Loucy (cell line): ENCODE results near the gene FZD10.

Source experiments
- H2AFZ ChIP-seq: fragments of 200-600 bp; sonication (generic); 2 replicates; pipeline ENCODE4 v1.6.0; 2016; ENCODE audit warnings: antibody characterized with exemption, mild to moderate bottlenecking, low read length, moderate library complexity
- H3F3A ChIP-seq: fragments of 200-600 bp; 2 replicates; pipeline ENCODE4 v1.6.0; 2016; ENCODE audit warnings: antibody characterized with exemption, low read depth, mild to moderate bottlenecking
- H3K27me3 ChIP-seq: fragments of 200-600 bp; sonication (generic); 2 replicates; pipeline ENCODE4 v1.6.1; 2014; ENCODE audit warnings: low read length, mild to moderate bottlenecking; ENCODE audit not compliant: insufficient read depth, poor library complexity, severe bottlenecking
- H3K36me3 ChIP-seq: fragments of 200-600 bp; sonication (generic); 2 replicates; pipeline ENCODE4 v1.6.1; 2016; ENCODE audit warnings: low read length; ENCODE audit not compliant: insufficient read depth
- H3K4me1 ChIP-seq: fragments of 200-600 bp; sonication (generic); 2 replicates; pipeline ENCODE4 v1.5.1; 2014; ENCODE audit warnings: low read length, mild to moderate bottlenecking; ENCODE audit not compliant: insufficient read depth, poor library complexity, severe bottlenecking
- H3K4me2 ChIP-seq: fragments of 200-600 bp; sonication (generic); 2 replicates; pipeline ENCODE4 v1.6.0; 2014; ENCODE audit warnings: antibody characterized with exemption, low read length, low read depth, mild to moderate bottlenecking; ENCODE audit not compliant: poor library complexity, severe bottlenecking
- H3K4me3 ChIP-seq: fragments of 200-600 bp; sonication (generic); 2 replicates; pipeline ENCODE4 v1.5.1; 2014; ENCODE audit warnings: low read length, mild to moderate bottlenecking, mixed read lengths; ENCODE audit not compliant: poor library complexity, severe bottlenecking
- H3K79me2 ChIP-seq: fragments of 200-600 bp; sonication (generic); 2 replicates; pipeline ENCODE4 v1.6.1; 2014; ENCODE audit warnings: low read length; ENCODE audit not compliant: insufficient read depth
- H3K9ac ChIP-seq: fragments of 200-600 bp; sonication (generic); 2 replicates; pipeline ENCODE4 v1.6.0; 2014; ENCODE audit warnings: mild to moderate bottlenecking, low read depth, low read length, moderate library complexity; ENCODE audit not compliant: poor library complexity, severe bottlenecking
- H3K9me2 ChIP-seq: fragments of 200-600 bp; sonication (generic); replicated peaks from 2 replicates; pipeline ENCODE4 v1.6.1; 2016; ENCODE audit warnings: low read depth, low read length, mixed read lengths
- H3K9me3 ChIP-seq: fragments of 200-600 bp; sonication (generic); 2 replicates; pipeline ENCODE4 v1.6.1; 2014; ENCODE audit warnings: mild to moderate bottlenecking, antibody characterized with exemption, low read length, low read depth; ENCODE audit not compliant: insufficient read depth
- H4K20me1 ChIP-seq: fragments of 200-600 bp; sonication (generic); 2 replicates; pipeline ENCODE4 v1.6.0; 2014; ENCODE audit warnings: antibody characterized with exemption, low read length, mild to moderate bottlenecking; ENCODE audit not compliant: insufficient read depth, poor library complexity, severe bottlenecking
- EZH2phosphoT487 ChIP-seq: fragments of 200-600 bp; IDR thresholded peaks from 2 replicates; pipeline ENCODE4 v1.6.1; 2018; ENCODE audit warnings: antibody characterized with exemption, mild to moderate bottlenecking, moderate library complexity, borderline replicate concordance
- TF ChIP-seq, protein P1 (sequence below): fragments of 200-600 bp; sonication (generic); conservative IDR thresholded peaks from 2 replicates; pipeline ENCODE4 v1.5.1; 2014; ENCODE audit warnings: mild to moderate bottlenecking, antibody characterized with exemption, low read length

FZD10 gene

DNA sequence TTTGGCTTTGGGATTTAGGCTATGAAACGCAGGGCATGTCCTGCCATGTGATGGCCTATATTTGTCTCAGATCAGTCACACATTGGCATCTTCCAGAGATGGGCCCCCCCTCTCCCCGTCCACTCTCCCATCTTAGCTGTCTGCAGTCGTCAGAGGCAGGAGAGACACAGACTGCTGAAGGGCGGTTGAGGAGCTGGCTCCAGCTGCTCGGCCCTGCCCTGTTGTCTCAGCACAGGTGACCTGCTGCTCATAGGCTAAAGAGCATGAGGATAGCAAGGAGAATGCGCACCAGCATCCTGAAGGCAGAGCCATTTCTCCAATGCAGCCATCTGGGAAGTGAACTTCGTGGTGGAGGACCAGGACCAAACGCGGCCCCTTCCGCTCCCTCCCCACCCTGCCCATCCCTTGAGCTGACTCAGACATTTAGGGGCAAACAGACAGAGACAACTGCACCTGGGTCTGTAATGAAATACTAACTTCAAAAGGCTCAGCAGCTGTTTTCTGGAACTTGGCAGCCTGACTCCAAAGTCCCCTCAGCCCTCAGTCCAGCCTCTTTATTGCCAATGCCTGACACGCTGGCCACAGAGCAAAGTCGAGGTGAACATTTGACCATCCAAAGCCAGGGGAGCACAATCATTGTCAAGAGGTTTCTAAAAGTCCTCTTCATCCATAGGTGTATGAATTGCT lies 22.3 kb downstream of the FZD10 start:
- no peak overlapping the region for H3K4me2 ChIP-seq
- H3K27me3 ChIP-seq, result no peaks in the 10 kb centered on the region
- H3K79me2 ChIP-seq, result no peaks in the 10 kb centered on the region
- no peaks in the 10 kb centered on the region for H4K20me1 ChIP-seq
- H2AFZ ChIP-seq, result no peak overlapping the region
- H3K9me3 ChIP-seq, result no peaks in the 10 kb centered on the region; the same call in 1 of the 2 replicates
- H3K4me3 ChIP-seq, result no peak overlapping the region
- peaks cover 2% of the 10 kb centered on the region for H3K4me1 ChIP-seq
- no peaks in the 10 kb centered on the region for H3K9me2 ChIP-seq
- H3F3A ChIP-seq, result no peaks in the 10 kb centered on the region
- TF ChIP-seq, protein P1, sequence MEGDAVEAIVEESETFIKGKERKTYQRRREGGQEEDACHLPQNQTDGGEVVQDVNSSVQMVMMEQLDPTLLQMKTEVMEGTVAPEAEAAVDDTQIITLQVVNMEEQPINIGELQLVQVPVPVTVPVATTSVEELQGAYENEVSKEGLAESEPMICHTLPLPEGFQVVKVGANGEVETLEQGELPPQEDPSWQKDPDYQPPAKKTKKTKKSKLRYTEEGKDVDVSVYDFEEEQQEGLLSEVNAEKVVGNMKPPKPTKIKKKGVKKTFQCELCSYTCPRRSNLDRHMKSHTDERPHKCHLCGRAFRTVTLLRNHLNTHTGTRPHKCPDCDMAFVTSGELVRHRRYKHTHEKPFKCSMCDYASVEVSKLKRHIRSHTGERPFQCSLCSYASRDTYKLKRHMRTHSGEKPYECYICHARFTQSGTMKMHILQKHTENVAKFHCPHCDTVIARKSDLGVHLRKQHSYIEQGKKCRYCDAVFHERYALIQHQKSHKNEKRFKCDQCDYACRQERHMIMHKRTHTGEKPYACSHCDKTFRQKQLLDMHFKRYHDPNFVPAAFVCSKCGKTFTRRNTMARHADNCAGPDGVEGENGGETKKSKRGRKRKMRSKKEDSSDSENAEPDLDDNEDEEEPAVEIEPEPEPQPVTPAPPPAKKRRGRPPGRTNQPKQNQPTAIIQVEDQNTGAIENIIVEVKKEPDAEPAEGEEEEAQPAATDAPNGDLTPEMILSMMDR, result no peak
- no peak for TF ChIP-seq EZH2phosphoT487
- no peak overlapping the region for H3K9ac ChIP-seq
- no peaks in the 10 kb centered on the region for H3K36me3 ChIP-seq

DNA sequence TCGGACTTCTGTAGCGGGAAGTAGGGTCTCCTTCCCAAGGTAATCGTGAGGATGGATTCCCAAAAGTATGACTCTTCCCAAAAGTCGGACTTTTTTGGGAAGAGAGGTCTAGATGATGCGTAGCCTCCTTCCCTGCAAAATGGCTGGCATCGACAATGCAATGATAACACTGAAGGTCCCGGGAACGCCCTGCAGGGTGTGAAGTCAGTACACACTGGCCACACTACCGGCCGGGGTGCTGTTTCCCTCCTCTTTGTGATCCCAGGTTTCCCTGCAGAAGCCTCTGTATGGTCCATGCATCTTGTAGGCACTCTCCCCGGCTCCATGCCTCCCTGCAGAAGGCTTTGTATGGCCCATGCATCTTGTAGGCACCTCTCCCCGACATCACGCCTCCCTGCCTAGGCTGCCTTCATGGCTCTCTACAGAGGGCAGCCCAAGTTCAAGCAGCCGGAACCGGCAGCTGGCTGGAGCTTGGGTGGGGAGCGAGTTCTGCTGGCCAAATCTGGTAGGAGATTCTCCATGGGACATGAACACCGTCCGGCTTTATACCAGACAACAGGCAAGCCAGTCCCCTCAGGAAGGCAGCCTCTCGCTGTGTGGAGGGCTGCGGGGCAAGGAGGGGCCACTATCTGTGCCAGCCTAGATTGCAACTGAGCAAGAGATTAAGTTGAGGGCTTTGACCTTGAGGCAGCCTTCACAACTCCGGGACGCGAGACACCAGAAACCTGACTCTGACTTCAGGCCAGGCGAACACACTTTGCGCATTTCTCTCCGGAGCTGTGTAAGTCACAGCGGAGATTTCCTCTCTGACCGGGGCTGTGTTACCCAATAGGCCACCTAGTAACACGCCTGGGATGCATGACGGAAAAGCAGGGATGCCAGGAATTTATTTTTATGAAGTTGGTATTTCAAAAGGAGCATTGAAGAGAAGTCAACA lies 23.5 kb downstream of the FZD10 start:
- Histone ChIP-seq H2AFZ (no peak overlapping the region), H3K4me1 (peaks cover 2% of the 10 kb centered on the region), H4K20me1 (no peaks in the 10 kb centered on the region), H3K79me2 (no peaks in the 10 kb centered on the region), H3F3A (no peaks in the 10 kb centered on the region), H3K4me3 (no peak overlapping the region), H3K4me2 (no peak overlapping the region), H3K9ac (no peak overlapping the region), H3K9me2 (no peaks in the 10 kb centered on the region), H3K36me3 (no peaks in the 10 kb centered on the region), H3K9me3 (no peaks in the 10 kb centered on the region; the same call in 1 of the 2 replicates), H3K27me3 (no peaks in the 10 kb centered on the region)
- TF ChIP-seq, protein P1, result no peak
- TF ChIP-seq EZH2phosphoT487, result no peak

DNA sequence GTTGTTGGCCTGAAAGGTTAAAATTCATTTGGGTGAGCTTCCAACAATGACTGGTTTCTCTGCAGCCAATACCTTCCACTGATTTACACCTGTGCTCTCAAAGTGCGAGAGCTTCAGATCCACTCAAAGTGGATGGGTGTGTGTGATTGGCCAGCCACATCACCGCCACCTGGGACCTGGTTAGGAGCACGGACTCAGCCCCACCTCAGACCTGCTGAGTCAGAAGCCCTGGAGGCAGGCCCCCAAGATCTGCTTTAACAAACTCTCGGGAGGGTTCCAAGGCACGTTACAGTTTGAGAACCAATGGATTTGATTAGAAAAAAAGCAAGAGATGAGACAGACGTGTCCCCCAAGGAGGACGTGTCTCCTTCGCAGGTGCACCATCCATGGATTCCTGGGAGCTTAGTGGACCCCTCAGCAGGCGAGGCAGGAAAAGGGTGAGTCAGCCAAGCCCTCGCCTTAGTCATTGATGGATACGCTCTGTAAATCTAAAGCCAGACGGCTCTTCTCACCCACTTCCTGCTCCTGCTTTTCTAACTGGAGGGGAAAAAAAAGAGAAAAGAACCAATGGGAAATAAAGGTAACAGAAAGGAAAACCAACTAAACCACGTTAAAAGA lies 24.5 kb downstream of the FZD10 start:
- no peaks in the 10 kb centered on the region for H3K79me2 ChIP-seq
- H3F3A ChIP-seq, result no peaks in the 10 kb centered on the region

More for the DNA sequence above, 24.5 kb downstream of the FZD10 start:
- no peak overlapping the region for H2AFZ ChIP-seq
- H3K4me3 ChIP-seq, result no peak overlapping the region
- H3K9ac ChIP-seq, result no peak overlapping the region
- no peaks in the 10 kb centered on the region for H4K20me1 ChIP-seq
- H3K9me3 ChIP-seq, result no peaks in the 10 kb centered on the region; the same call in 1 of the 2 replicates
- no peaks in the 10 kb centered on the region for H3K36me3 ChIP-seq
- peaks cover 2% of the 10 kb centered on the region for H3K4me1 ChIP-seq
- no peak overlapping the region for H3K4me2 ChIP-seq
- H3K9me2 ChIP-seq, result no peaks in the 10 kb centered on the region
- no peaks in the 10 kb centered on the region for H3K27me3 ChIP-seq
- no peak for TF ChIP-seq EZH2phosphoT487
- TF ChIP-seq, protein P1, result no peak
